HT1080 (cell line): ENCODE measurements around the gene LMLN. TPM values are rescaled to one million over a fixed set of nuclear protein-coding genes. Genes with fewer than 3 reads are reported as not detected.
"Not testable (repeated sequence)": the region's sequence is repeated elsewhere in the genome, so short reads cannot be mapped to it uniquely, and the experiment has no call there.

Experiments
- DNase-seq: peaks from one replicate; pipeline ENCODE4 v3.0.0-alpha.2; 2015; ENCODE audit warnings: low read depth
- polyA plus RNA-seq, 2 experiments: library from polyadenylated mRNA; depleted of rRNA; stranded (reverse); fragments of >200 nt; gene quantifications; 2 replicates each; pipeline ENCODE4 v1.2.3, GENCODE V29; 2015
- total RNA-seq: library from RNA; depleted of rRNA; stranded (reverse); fragments of >200 nt; shearing (Covaris generic); gene quantifications from 2 replicates; pipeline ENCODE4 v1.2.3, GENCODE V29; 2014; rRNA removed

The LMLN gene
- 2.7 and 3.3 TPM in 2 replicates for total RNA-seq
- 4.2 and 5.2 TPM in 2 replicates for polyA plus RNA-seq (2015; cell fraction: cytosol; rRNA removed)
- 10.8 and 11.3 TPM in 2 replicates for polyA plus RNA-seq (2015; cell fraction: nucleus; rRNA removed)

- peak; percentile 98 for DNase-seq
These were observed at the start of gene LMLN for GRCh38 chr3:197959891-197960693. Gene LMLN, plus strand, starts transcription at chr3:197960217. Its CDS starts 29 bp downstream, at chr3:197960246.

GRCh38 chr3:197912741-197913476, 47.1 kb upstream of the LMLN start:
- DNase-seq: no peak

- no peak for DNase-seq
These were observed 46.2 kb upstream of the LMLN start for GRCh38 chr3:197913641-197914380.

- not testable (repeated sequence) for DNase-seq
These were observed 38.4 kb upstream of the LMLN start for GRCh38 chr3:197921429-197922275.

GRCh38 chr3:197926418-197926817, 33.6 kb upstream of the LMLN start:
- no peak for DNase-seq

- DNase-seq: not testable (repeated sequence)
These were observed 32.4 kb upstream of the LMLN start for GRCh38 chr3:197927578-197927977.

GRCh38 chr3:197936819-197937384, 23.1 kb upstream of the LMLN start:
- no peak for DNase-seq

- no peak for DNase-seq
These were observed 19.2 kb upstream of the LMLN start for GRCh38 chr3:197940745-197941384.

GRCh38 chr3:197942956-197943556, 17.0 kb upstream of the LMLN start:
- peak; percentile 61 for DNase-seq

GRCh38 chr3:197949191-197949777, 10.7 kb upstream of the LMLN start:
- no peak for DNase-seq

- DNase-seq: peak; percentile 96
These were observed 10.0 kb upstream of the LMLN start, which contains the start of gene RPL35A for GRCh38 chr3:197949778-197950676. Gene RPL35A, plus strand, starts transcription at chr3:197950190. Its CDS starts 778 bp downstream, at chr3:197950968.

- no peak for DNase-seq
These were observed 9.3 kb upstream of the LMLN start for GRCh38 chr3:197950677-197951061.

- peak; percentile 41 for DNase-seq
These were observed 8.5 kb upstream of the LMLN start for GRCh38 chr3:197951392-197951990.

- DNase-seq: no peak
These were observed 7.6 kb upstream of the LMLN start for GRCh38 chr3:197952440-197952839.

- peak; percentile 37 for DNase-seq
These were observed 6.7 kb upstream of the LMLN start for GRCh38 chr3:197953325-197953724.

- DNase-seq: peak; percentile 53
These were observed 6.1 kb upstream of the LMLN start for GRCh38 chr3:197953881-197954280.

- DNase-seq: no peak
These were observed 4.0 kb upstream of the LMLN start for GRCh38 chr3:197955892-197956477.
